ENCODE measurements around the gene TEX9.

- no peak for TF ChIP-seq POLR2A (IDR thresholded peaks at IDR 0.05; ENCODE audit: low read length)
- TF ChIP-seq GATA1 (IDR thresholded peaks at IDR 0.05; ENCODE audit: low read depth, low read length) = no peak
These were observed 95.7 kb downstream of the TEX9 start for GRCh38 chr15:56460947-56461346.

Measured in erythroblast (primary cell).